Motor neuron (in vitro differentiated cells): Measurements from ENCODE around the gene CHAC2. TPM values are rescaled to one million over a fixed set of nuclear protein-coding genes. Genes with fewer than 3 reads are reported as not detected.

Source experiments
- ATAC-seq, 8 experiments: fragments of 200-7000 bp; cut with Tn5 transposase; replicated peaks in 6 of 8; 2 replicates each; pipeline ENCODE4 v1.8.0; 2021; ENCODE audit warnings: mild to moderate bottlenecking in 8 of 8, moderate library complexity in 8 of 8
- H3K27ac ChIP-seq, 2 donors: fragments of 250-450 bp; sonication (Bioruptor Pico); 2 replicates each; pipeline ENCODE4 v1.9.0; 2021; ENCODE audit warnings: antibody characterized with exemption in 2 of 2, mild to moderate bottlenecking in 2 of 2, moderate library complexity in 1 of 2
- H3K4me1 ChIP-seq, 2 donors: fragments of 250-450 bp; sonication (Bioruptor Pico); replicated peaks in 1 of 2; 2 replicates each; pipeline ENCODE4 v1.6.1; 2021; ENCODE audit warnings: antibody characterized with exemption in 2 of 2, mild to moderate bottlenecking in 2 of 2, moderate library complexity in 1 of 2
- H3K4me3 ChIP-seq, 5 donors: fragments of 250-450 bp; sonication (Bioruptor Pico); 2 replicates each; pipeline ENCODE4 v1.9.0; 2021; ENCODE audit warnings: antibody characterized with exemption in 5 of 5, mild to moderate bottlenecking in 5 of 5, moderate library complexity in 4 of 5
- WGBS, 10 experiments: fragments of 450-650 bp; shearing (Covaris generic); methylation state at CpG; one replicate each; pipeline ENCODE4 v1.0.0; 2022; 5-methylcytosine and 5-hydroxymethylcytosine counted together
- in situ Hi-C, 9 experiments: fragments of 400-800 bp; cut with MboI; loops; one replicate each; pipeline ENCODE4 v1.15.0; 2021; ENCODE audit warnings: low sequenced_read_pairs in 9 of 9, low pct_unique_long_range_greater_than_20kb in 2 of 9; ENCODE audit not compliant: unreplicated experiment in 9 of 9
- total RNA-seq, 8 experiments: library from RNA; unstranded; fragments of 300-600 nt; gene quantifications; 2 replicates each; pipeline versions ENCODE4 v1.2.3 to v1.2.4, GENCODE V29; 2022

CHAC2 gene
- total RNA-seq, 8 experiments from 2014 or later, result 1.9 to 15.4 (median 5.1) TPM

GRCh38 chr2:53785366-53785765 lies 17.8 kb downstream of the CHAC2 start:
- in situ Hi-C loops, result no loop called here
- Histone ChIP-seq H3K4me1 (peaks cover 19 to 22% of the 10 kb centered on the region in 2 donors), H3K27ac (peak overlapping the region in 1 of 2 donors; percentile 94), H3K4me3 (peak overlapping the region; percentile 67 to 81 (median 72))
- ATAC-seq, result peak in 1 of 8 experiments; percentile 2
- WGBS, 10 experiments, result 0 to 75% (median 63%) methylated on average over 1 to 10 of the region's 11 CpGs; no CpG with 5 or more reads in 3 of the 10 experiments

- peak; percentile 11 to 42 (median 28) for ATAC-seq
- peaks cover 19 to 22% of the 10 kb centered on the region in 2 donors for H3K4me1 ChIP-seq
- peak overlapping the region; percentile 67 to 81 (median 72) for H3K4me3 ChIP-seq
- in situ Hi-C loops, result no loop called here
- H3K27ac ChIP-seq, result peak overlapping the region; percentile 84 to 94
- 0% methylated on average over 3 to 15 of the region's 18 CpGs for WGBS, 10 experiments
Measured at GRCh38 chr2:53786352-53786704, 18.7 kb downstream of the CHAC2 start.

GRCh38 chr2:53786705-53787613 lies 19.4 kb downstream of the CHAC2 start, which contains the start of the genes ASB3 and ERLEC1:
ASB3 (minus strand) TSS chr2:53786953; CDS start chr2:53765572, 21,381 bp downstream.
ERLEC1 (plus strand) TSS chr2:53787044; CDS start chr2:53787211, 167 bp downstream.
- peak; percentile 85 to 95 (median 93) for ATAC-seq
- WGBS, 10 experiments, result 0 to 2% (median 0%) methylated on average over 2 to 9 of the region's 77 CpGs; no CpG with 5 or more reads in 1 of the 10 experiments

GRCh38 chr2:53787614-53788289 lies 20.1 kb downstream of the CHAC2 start:
- 1 to 11% (median 7%) methylated on average over 7 to 17 of the region's 17 CpGs for WGBS, 10 experiments
- in situ Hi-C loops, result no loop called here
- Histone ChIP-seq H3K4me1 (peaks cover 19 to 22% of the 10 kb centered on the region in 2 donors), H3K27ac (peak overlapping the region; percentile 84 to 94), H3K4me3 (peak overlapping the region; percentile 67 to 81 (median 72))
- peak in 5 of 8 experiments; percentile 0 to 6 (median 4) for ATAC-seq

More at GRCh38 chr2:53786705-53787613, 19.4 kb downstream of the CHAC2 start, which contains the start of the genes ASB3 and ERLEC1:
- peak within 1 kb of the TSS; percentile 84 to 94 for H3K27ac ChIP-seq
- peak within 1 kb of the TSS; percentile 67 to 81 (median 72) for H3K4me3 ChIP-seq
- H3K4me1 ChIP-seq, result peaks cover 19 to 22% of the 10 kb centered on the region in 2 donors
- in situ Hi-C loops, result no loop called here

- Histone ChIP-seq H3K27ac (no peak overlapping the region), H3K4me3 (no peak overlapping the region), H3K4me1 (peaks cover 1 to 5% of the 10 kb centered on the region in 2 donors)
- WGBS, 10 experiments, result 78 to 100% (median 96%) methylated on average over 1 to 3 of the region's 3 CpGs; no CpG with 5 or more reads in 2 of the 10 experiments
- in situ Hi-C loops, result no loop called here
- ATAC-seq, result no peak
Measured at GRCh38 chr2:53793261-53793660, 25.7 kb downstream of the CHAC2 start.

GRCh38 chr2:53793821-53794220 lies 26.2 kb downstream of the CHAC2 start:
- no peak overlapping the region for H3K27ac ChIP-seq
- H3K4me1 ChIP-seq, result no peaks in the 10 kb centered on the region
- WGBS, 10 experiments, result 31 to 96% (median 89%) methylated on average over 2 to 3 of the region's 3 CpGs; no CpG with 5 or more reads in 1 of the 10 experiments
- in situ Hi-C loops, result no loop called here
- H3K4me3 ChIP-seq, result no peak overlapping the region
- ATAC-seq, result no peak

- Histone ChIP-seq H3K27ac (no peak overlapping the region), H3K4me1 (no peaks in the 10 kb centered on the region), H3K4me3 (no peak overlapping the region)
- ATAC-seq, result no peak
- in situ Hi-C loops, result no loop called here
Measured at GRCh38 chr2:53801547-53801946, 33.9 kb downstream of the CHAC2 start.

GRCh38 chr2:53802617-53803151 lies 35.1 kb downstream of the CHAC2 start:
- 40 to 100% (median 81%) methylated on average over 1 to 7 of the region's 7 CpGs for WGBS, 10 experiments
- ATAC-seq, result no peak
- Histone ChIP-seq H3K4me1 (no peaks in the 10 kb centered on the region), H3K4me3 (no peak overlapping the region), H3K27ac (no peak overlapping the region)
- in situ Hi-C loops, result no loop called here

- Histone ChIP-seq H3K27ac (no peak overlapping the region), H3K4me1 (no peaks in the 10 kb centered on the region), H3K4me3 (no peak overlapping the region)
- ATAC-seq, result no peak
- 80 to 100% (median 92%) methylated on average over 1 to 3 of the region's 3 CpGs; no CpG with 5 or more reads in 2 of the 10 experiments for WGBS, 10 experiments
- in situ Hi-C loops, result no loop called here
Measured at GRCh38 chr2:53811601-53812000, 44.0 kb downstream of the CHAC2 start.

- no peak for ATAC-seq
- H3K4me1 ChIP-seq, result no peaks in the 10 kb centered on the region
- H3K4me3 ChIP-seq, result no peak overlapping the region
- no peak overlapping the region for H3K27ac ChIP-seq
- in situ Hi-C loops, result no loop called here
Measured at GRCh38 chr2:53813151-53813550, 45.5 kb downstream of the CHAC2 start.

GRCh38 chr2:53818854-53819435 lies 51.3 kb downstream of the CHAC2 start:
- 80 to 100% (median 98%) methylated on average over 1 to 3 of the region's 3 CpGs; no CpG with 5 or more reads in 4 of the 10 experiments for WGBS, 10 experiments
- in situ Hi-C loops, result no loop called here
- Histone ChIP-seq H3K4me1 (no peaks in the 10 kb centered on the region), H3K4me3 (no peak overlapping the region), H3K27ac (no peak overlapping the region)
- ATAC-seq, result no peak

GRCh38 chr2:53819634-53820033 lies 52.0 kb downstream of the CHAC2 start:
- Histone ChIP-seq H3K4me3 (no peak overlapping the region), H3K27ac (no peak overlapping the region), H3K4me1 (no peaks in the 10 kb centered on the region)
- WGBS, 10 experiments, result 20 to 90% (median 73%) methylated on average over 1 to 3 of the region's 4 CpGs; no CpG with 5 or more reads in 2 of the 10 experiments
- in situ Hi-C loops, result no loop called here
- peak in 3 of 8 experiments; percentile 36 to 83 (median 54) for ATAC-seq
